HG03103 (cell line): ENCODE data around the gene LILRA5.
"Not testable (repeated sequence)": the region's sequence is repeated elsewhere in the genome, so short reads cannot be mapped to it uniquely, and the experiment has no call there.

Experiments used
- ATAC-seq: cut with Tn5 transposase; IDR thresholded peaks from one replicate; pipeline ENCODE4 v1.9.1; 2021; ENCODE audit warnings: low read depth; ENCODE audit not compliant: unreplicated experiment

Gene LILRA5

GRCh38 chr19:54278056-54278455, 34.9 kb downstream of the LILRA5 start:
- ATAC-seq: not testable (repeated sequence)

GRCh38 chr19:54277111-54277615, 35.8 kb downstream of the LILRA5 start:
- ATAC-seq: not testable (repeated sequence)

- no peak for ATAC-seq
These were observed 37.0 kb downstream of the LILRA5 start for GRCh38 chr19:54275951-54276350.

- not testable (repeated sequence) for ATAC-seq
These were observed 38.5 kb downstream of the LILRA5 start for GRCh38 chr19:54274516-54274915.

- ATAC-seq: no peak
These were observed 39.1 kb downstream of the LILRA5 start for GRCh38 chr19:54273821-54274220.

GRCh38 chr19:54272181-54272580, 40.8 kb downstream of the LILRA5 start:
- ATAC-seq: not testable (repeated sequence)

- ATAC-seq: not testable (repeated sequence)
These were observed 41.4 kb downstream of the LILRA5 start for GRCh38 chr19:54271587-54271986.

GRCh38 chr19:54271106-54271505, 41.9 kb downstream of the LILRA5 start:
- ATAC-seq: no peak

GRCh38 chr19:54268936-54269335, 44.0 kb downstream of the LILRA5 start:
- no peak for ATAC-seq

GRCh38 chr19:54266133-54266532, 46.8 kb downstream of the LILRA5 start:
- ATAC-seq: no peak

GRCh38 chr19:54262470-54262869, 50.5 kb downstream of the LILRA5 start:
- ATAC-seq: no peak

- ATAC-seq: no peak
These were observed 50.9 kb downstream of the LILRA5 start for GRCh38 chr19:54262066-54262465.

GRCh38 chr19:54257116-54257480, 55.9 kb downstream of the LILRA5 start, which contains the start of gene LILRB5:
TSS of gene LILRB5 (minus strand) at chr19:54257273. CDS start at chr19:54257193, 80 bp downstream.
- ATAC-seq: no peak
